ENCODE measurements around the gene ZNF844.
"Not testable (repeated sequence)": the region's sequence is repeated elsewhere in the genome, so short reads cannot be mapped to it uniquely, and the experiment has no call there.

Gene ZNF844

DNA sequence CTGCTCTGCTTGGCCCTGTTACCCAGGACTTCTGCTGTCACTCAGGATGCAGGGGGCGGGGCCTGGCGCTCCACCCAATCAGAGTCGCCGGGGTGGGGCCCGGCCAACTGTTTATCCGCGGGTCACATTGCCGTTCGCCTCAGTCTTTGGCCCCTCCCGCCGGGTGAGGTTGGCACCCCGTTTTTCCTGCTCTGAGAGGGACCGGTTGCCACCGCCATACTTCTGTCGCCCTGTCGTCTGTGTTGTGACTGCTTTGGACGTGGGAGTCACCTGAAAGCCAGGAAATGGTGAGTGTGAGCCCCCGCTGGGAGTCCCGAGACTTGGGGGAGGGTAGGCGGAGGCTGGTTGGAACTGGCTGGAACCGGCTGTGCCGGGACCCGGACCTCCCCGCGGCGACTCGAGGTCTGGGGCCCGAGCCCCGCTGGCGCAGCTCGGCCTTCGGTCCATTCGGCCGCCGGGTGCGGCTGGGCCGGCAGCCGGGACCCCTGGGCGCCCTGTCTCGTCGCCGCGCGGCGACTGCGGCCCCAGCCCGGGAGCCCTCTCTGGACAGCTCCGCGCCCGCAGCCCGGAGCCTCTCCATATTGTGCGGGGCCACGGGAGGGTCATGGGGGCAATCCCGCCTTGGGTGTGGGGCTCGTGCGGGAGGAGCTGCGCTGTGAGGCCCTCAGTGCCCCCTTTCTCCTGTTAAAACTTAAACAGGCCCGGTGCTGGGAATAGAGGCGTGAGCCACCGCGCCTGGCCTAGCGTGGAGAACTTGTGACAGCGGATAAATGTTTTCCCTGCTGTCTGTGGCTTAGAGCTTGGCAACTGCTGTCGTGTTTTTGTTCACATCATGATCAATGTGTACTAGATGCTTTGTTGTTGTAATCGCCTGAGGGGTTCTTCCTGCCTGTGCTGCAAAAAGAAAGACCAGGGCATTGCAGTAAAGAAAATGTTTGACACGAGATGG is at the start of gene ZNF844:
TSS of gene ZNF844 (plus strand) at position 142 of the 949 bp plus-strand sequence. CDS start at position 285, 143 bp downstream.
- peak; percentile 38 to 46 for DNase-seq (ENCODE audit: low read depth in 2 of 2)

- no peak for DNase-seq (ENCODE audit: low read depth in 2 of 2)
Observed at GRCh38 chr19:12015015-12015752, 49.3 kb upstream of the ZNF844 start.

- DNase-seq (ENCODE audit: low read depth in 2 of 2): no peak
Observed at GRCh38 chr19:12015753-12016116, 48.8 kb upstream of the ZNF844 start.

- no peak for DNase-seq (ENCODE audit: low read depth in 2 of 2)
Observed at GRCh38 chr19:12034198-12034597, 30.3 kb upstream of the ZNF844 start.

DNA sequence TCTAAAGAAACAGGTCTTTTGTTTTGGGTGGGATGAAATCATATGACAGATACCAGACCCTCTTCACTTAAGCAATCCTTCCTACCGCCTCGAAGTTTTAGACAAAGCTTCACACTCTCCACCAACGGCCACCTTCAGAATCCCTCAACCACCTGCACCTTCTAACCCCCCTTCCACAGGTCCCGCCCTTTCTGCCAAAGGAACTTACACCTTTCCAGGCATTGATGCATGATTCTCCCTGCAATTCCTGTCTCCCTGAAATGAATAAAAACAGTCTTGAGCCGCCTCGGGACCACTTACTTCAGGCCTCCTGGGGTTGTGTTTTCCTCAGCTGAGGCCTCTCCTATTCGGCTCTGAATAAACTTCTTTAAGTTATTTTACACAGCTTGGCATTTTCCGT is 29.9 kb upstream of the ZNF844 start:
- no peak for DNase-seq (ENCODE audit: low read depth in 2 of 2)

- peak; percentile 32 to 47 for DNase-seq (ENCODE audit: low read depth in 2 of 2)
Observed at GRCh38 chr19:12035220-12036172, 29.0 kb upstream of the ZNF844 start, which contains the start of gene ZNF433. TSS of gene ZNF433 (minus strand) at chr19:12035679. CDS start at chr19:12035539, 140 bp downstream.

DNA sequence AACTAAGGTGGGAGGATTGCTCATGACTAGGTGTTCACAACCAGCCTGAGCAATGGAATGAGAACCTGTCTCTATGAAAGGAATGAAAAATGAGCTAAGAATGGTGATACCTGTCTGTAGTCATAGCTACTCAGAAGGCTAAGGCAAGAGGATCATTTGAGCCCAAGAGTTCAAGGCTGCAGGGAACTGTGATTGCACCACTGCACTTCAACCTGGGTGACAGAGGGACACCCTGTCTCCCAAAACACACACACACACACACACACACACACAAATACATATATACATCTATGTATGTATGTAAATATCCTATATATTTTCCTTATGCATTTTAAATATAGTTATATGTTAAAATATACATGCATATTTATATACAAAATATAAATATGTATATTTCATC is 21.6 kb upstream of the ZNF844 start:
- DNase-seq (ENCODE audit: low read depth in 2 of 2): no peak

DNA sequence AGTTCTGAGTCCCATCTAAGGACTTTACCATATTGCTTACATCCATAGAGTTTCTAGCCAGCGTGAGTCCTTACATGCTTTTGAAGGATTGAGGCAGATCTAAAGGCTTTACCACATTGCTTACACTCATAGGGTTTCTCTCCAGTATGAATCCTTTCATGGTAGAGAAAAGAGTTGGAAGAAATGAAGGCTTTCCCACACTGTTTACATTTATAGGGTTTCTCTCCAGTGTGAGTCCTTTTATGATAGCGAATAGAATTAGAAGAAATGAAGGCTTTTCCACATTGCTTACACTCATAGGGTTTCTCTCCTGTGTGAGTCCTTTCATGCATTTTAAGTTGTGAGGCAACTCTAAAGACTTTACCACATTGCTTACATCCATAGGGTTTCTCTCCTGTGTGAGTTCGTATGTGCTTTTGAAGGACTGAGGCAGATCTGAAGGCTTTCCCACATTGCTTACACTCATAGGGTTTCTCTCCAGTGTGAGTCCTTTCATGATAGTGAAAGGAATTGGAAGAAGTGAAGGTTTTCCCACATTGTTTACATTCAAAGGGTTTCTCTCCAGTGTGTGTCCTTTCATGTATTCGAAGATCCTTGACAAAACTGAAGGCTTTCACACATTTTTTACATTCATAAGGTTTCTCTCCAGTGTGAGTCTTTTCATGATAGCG is 20.6 kb upstream of the ZNF844 start:
- no peak for DNase-seq (ENCODE audit: low read depth in 2 of 2)

- no peak for DNase-seq (ENCODE audit: low read depth in 2 of 2)
Observed at GRCh38 chr19:12047868-12048267, 16.7 kb upstream of the ZNF844 start.

GRCh38 chr19:12052091-12052496 is 12.4 kb upstream of the ZNF844 start:
- no peak for DNase-seq (ENCODE audit: low read depth in 2 of 2)

- DNase-seq (ENCODE audit: low read depth in 2 of 2): no peak
Observed at GRCh38 chr19:12052497-12053169, 11.9 kb upstream of the ZNF844 start, which contains the start of gene ZNF878. TSS of gene ZNF878 (minus strand) at chr19:12052961. CDS start at chr19:12052801, 160 bp downstream.

DNA sequence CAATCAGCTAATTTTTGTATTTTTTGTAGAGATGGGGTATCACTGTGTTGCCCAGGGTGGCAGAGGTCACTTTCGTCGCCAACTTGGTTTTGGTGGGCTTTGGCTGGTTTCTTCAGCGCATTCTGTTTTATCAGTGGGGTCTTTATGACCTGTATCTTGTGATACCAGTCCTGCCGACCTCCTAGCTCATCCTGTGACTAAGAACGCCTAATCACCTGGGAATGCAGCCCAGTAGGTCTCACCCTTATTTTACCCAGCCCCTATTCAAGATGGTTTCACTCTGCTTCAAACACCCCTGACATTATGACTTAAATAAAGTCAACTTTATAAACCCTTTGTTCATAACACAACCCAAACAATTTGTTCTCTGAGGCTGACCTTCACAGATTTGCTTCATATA is 8.7 kb upstream of the ZNF844 start:
- DNase-seq (ENCODE audit: low read depth in 2 of 2): no peak

GRCh38 chr19:12075538-12076139 is 11.1 kb downstream of the ZNF844 start:
- DNase-seq (ENCODE audit: low read depth in 2 of 2): no peak

GRCh38 chr19:12076331-12076730 is 11.8 kb downstream of the ZNF844 start:
- DNase-seq (ENCODE audit: low read depth in 2 of 2): not testable (repeated sequence)

GRCh38 chr19:12077375-12077774 is 12.8 kb downstream of the ZNF844 start:
- no peak for DNase-seq (ENCODE audit: low read depth in 2 of 2)

DNA sequence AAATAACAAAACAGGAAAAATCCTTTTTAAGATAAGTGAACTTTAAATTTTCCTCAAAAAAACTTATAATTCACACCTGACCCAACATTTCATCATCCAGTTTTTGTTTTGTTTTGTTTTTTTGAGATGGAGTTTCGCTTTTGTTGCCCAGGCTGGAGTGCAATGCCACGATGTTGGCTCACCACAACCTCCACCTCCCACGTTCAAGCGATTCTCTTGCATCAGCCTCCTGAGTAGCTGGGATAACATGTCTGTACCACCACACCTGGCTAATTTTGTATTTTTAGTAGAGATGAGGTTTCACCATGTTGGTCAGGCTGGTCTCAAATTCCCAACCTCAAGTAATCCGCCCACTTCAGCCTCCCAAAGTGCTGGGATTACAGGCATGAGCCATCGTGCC is 18.8 kb downstream of the ZNF844 start:
- DNase-seq (ENCODE audit: low read depth in 2 of 2): not testable (repeated sequence)

DNA sequence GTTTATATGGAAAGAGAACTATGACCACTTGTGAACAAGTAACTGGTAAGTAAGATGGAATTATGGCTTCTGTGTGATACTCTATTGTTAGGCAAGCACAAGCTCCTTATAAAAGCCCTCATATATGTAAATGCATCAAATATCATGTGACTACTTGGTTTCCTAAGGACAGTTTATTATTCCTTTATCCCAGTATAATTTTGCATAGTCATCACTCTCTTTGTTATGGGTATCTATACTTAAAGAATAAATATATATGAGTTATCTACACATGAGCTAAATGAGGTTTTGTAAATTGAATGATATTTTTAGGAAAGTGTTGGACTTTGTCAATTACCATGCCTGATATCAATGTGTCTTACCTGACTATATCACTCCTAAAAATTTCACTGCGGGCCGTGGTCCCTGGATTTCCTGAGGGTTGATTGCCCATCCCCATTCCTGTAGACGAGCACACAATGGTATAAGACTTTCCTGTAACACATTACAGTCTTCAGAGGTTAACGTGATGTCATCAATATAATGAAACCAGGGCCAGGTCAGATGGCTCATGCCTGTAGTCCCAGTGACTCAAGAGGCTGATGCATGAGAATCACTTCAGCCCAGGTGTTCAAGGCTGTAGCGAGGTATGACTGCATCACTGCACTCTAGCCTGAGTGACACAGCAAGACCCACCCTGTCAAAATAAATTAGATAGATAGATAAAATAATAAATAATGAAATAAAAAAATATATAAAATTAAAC is 20.7 kb downstream of the ZNF844 start:
- no peak for DNase-seq (ENCODE audit: low read depth in 2 of 2)

GRCh38 chr19:12090807-12091206 is 26.3 kb downstream of the ZNF844 start:
- DNase-seq (ENCODE audit: low read depth in 2 of 2): peak; percentile 12 to 27

Measured in stimulated activated CD8-positive, alpha-beta memory T cell treated with anti-CD3 and anti-CD28 coated beads, Interleukin-15, amount 100 ng/mL, for 4 hours (primary cell).